COLO668 (cell line): Measurements from ENCODE around the gene CENPK.
"Not testable (repeated sequence)": the region's sequence is repeated elsewhere in the genome, so short reads cannot be mapped to it uniquely, and the experiment has no call there.

Experiments
- DNase-seq: peaks from one replicate; lab custom pipeline; 2025; ENCODE audit not compliant: unreplicated experiment; lab: John Stamatoyannopoulos, UW

CENPK gene

GRCh38 chr5:65512170-65512937 lies 50.6 kb downstream of the CENPK start:
- no peak for DNase-seq

GRCh38 chr5:65508978-65509377 lies 54.0 kb downstream of the CENPK start:
- DNase-seq: no peak

GRCh38 chr5:65506961-65507360 lies 56.0 kb downstream of the CENPK start:
- no peak for DNase-seq

- DNase-seq: no peak
Measured at GRCh38 chr5:65489119-65489518, 73.8 kb downstream of the CENPK start.

GRCh38 chr5:65488038-65488687 lies 74.8 kb downstream of the CENPK start:
- not testable (repeated sequence) for DNase-seq

- DNase-seq: not testable (repeated sequence)
Measured at GRCh38 chr5:65486803-65487202, 76.2 kb downstream of the CENPK start.

GRCh38 chr5:65485405-65485804 lies 77.6 kb downstream of the CENPK start:
- no peak for DNase-seq

- no peak for DNase-seq
Measured at GRCh38 chr5:65483546-65484346, 79.2 kb downstream of the CENPK start.

GRCh38 chr5:65482736-65483545 lies 80.0 kb downstream of the CENPK start:
- DNase-seq: peak; percentile 8

- DNase-seq: no peak
Measured at GRCh38 chr5:65482296-65482735, 80.7 kb downstream of the CENPK start.

- DNase-seq: peak; percentile 70
Measured at GRCh38 chr5:65481635-65482295, 81.2 kb downstream of the CENPK start, which contains the start of gene ADAMTS6. ADAMTS6 (minus strand) TSS chr5:65481920; CDS start chr5:65473673, 8,247 bp downstream.

GRCh38 chr5:65481171-65481581 lies 81.8 kb downstream of the CENPK start:
- no peak for DNase-seq

GRCh38 chr5:65480306-65480865 lies 82.6 kb downstream of the CENPK start:
- peak; percentile 33 for DNase-seq

GRCh38 chr5:65479527-65479926 lies 83.4 kb downstream of the CENPK start:
- DNase-seq: no peak

GRCh38 chr5:65478336-65478735 lies 84.6 kb downstream of the CENPK start:
- no peak for DNase-seq

GRCh38 chr5:65475895-65476294 lies 87.1 kb downstream of the CENPK start:
- no peak for DNase-seq

GRCh38 chr5:65475336-65475735 lies 87.6 kb downstream of the CENPK start:
- no peak for DNase-seq

- no peak for DNase-seq
Measured at GRCh38 chr5:65474130-65474711, 88.7 kb downstream of the CENPK start.

GRCh38 chr5:65468633-65469032 lies 94.3 kb downstream of the CENPK start:
- no peak for DNase-seq
